SK-N-MC (cell line): ENCODE data around the gene OR5C1.

ENCODE experiments used
- DNase-seq: peaks from one replicate; pipeline ENCODE4 v3.0.0-alpha.2; 2011; ENCODE audit warnings: low read depth, low spot score
- H3K27ac ChIP-seq: fragments of 200-600 bp; sonication (generic); 2 replicates; pipeline ENCODE4 v1.5.1; 2016; ENCODE audit warnings: mixed run types
- H3K36me3 ChIP-seq: fragments of 200-600 bp; sonication (generic); 2 replicates; pipeline ENCODE4 v1.6.1; 2017; ENCODE audit warnings: antibody characterized with exemption, low read length, mixed read lengths; ENCODE audit not compliant: insufficient read depth
- H3K4me3 ChIP-seq: fragments of 200-600 bp; sonication (generic); 2 replicates; pipeline ENCODE4 v1.5.1; 2016
- H3K9ac ChIP-seq: fragments of 200-600 bp; sonication (generic); 2 replicates; pipeline ENCODE4 v1.8.0; 2017; ENCODE audit warnings: mixed run types, mixed read lengths; ENCODE audit not compliant: insufficient read length
- H3K9me3 ChIP-seq: fragments of 200-600 bp; sonication (generic); 2 replicates; pipeline ENCODE4 v1.6.1; 2017; ENCODE audit warnings: low read depth, mild to moderate bottlenecking, antibody characterized with exemption, low read length, moderate library complexity, mixed read lengths
- EZH2 ChIP-seq: fragments of 200-600 bp; sonication (generic); IDR thresholded peaks from one replicate; pipeline ENCODE4 v1.6.1; 2017; ENCODE audit warnings: antibody characterized with exemption
- FOXP2 ChIP-seq: optimal IDR thresholded peaks from 2 replicates; pipeline ENCODE3; 2011; ENCODE audit warnings: mild to moderate bottlenecking, moderate library complexity; ENCODE audit not compliant: insufficient read depth; ENCODE audit errors: extremely low read length, control extremely low read depth
- POLR2AphosphoS5 ChIP-seq: IDR thresholded peaks from 2 replicates; pipeline ENCODE4 v1.6.1; 2012; ENCODE audit warnings: mild to moderate bottlenecking, low read depth, low read length, borderline replicate concordance

OR5C1 gene

GRCh38 chr9:122785269-122785668 is 3.5 kb upstream of the OR5C1 start:
- no peak for DNase-seq

DNA sequence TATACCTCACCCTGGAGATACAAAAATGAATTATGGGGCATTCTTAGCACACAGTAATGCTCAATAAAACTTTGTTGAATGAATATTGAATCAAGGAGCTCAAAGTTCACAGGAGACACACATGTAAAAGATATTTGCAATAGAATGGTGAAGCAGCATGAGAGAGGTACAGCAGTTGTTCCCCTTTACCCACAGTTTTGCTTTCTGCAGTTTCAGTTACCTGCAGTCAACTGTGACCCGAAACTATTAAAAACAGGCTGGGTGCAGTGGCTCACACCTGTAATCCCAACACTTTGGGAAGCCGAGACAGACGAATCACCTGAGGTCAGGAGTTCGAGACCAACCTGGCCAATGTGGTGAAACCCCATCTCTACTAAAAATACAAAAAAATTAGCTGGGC is 2.4 kb upstream of the OR5C1 start:
- no peak for DNase-seq

More at GRCh38 chr9:122785269-122785668, 3.5 kb upstream of the OR5C1 start:
- Histone ChIP-seq H3K9ac (no peak overlapping the region), H3K36me3 (no peaks in the 10 kb centered on the region), H3K4me3 (no peak overlapping the region), H3K27ac (no peak overlapping the region), H3K9me3 (no peaks in the 10 kb centered on the region)
- TF ChIP-seq FOXP2 (no peak), EZH2 (no peak), POLR2AphosphoS5 (no peak)

GRCh38 chr9:122789256-122790046 is 718 bp downstream of the OR5C1 start:
- no peak for TF ChIP-seq EZH2
- no peak for TF ChIP-seq FOXP2
- no peak for TF ChIP-seq POLR2AphosphoS5
- no peak overlapping the region for H3K4me3 ChIP-seq
- H3K27ac ChIP-seq, result no peak overlapping the region
- H3K9me3 ChIP-seq, result no peaks in the 10 kb centered on the region
- no peaks in the 10 kb centered on the region for H3K36me3 ChIP-seq
- no peak for DNase-seq
- H3K9ac ChIP-seq, result no peak overlapping the region

More for the DNA sequence above, 2.4 kb upstream of the OR5C1 start:
- Histone ChIP-seq H3K27ac (no peak overlapping the region), H3K9ac (no peak overlapping the region), H3K36me3 (no peaks in the 10 kb centered on the region), H3K4me3 (no peak overlapping the region), H3K9me3 (no peaks in the 10 kb centered on the region)
- no peak for TF ChIP-seq FOXP2
- no peak for TF ChIP-seq EZH2
- no peak for TF ChIP-seq POLR2AphosphoS5

DNA sequence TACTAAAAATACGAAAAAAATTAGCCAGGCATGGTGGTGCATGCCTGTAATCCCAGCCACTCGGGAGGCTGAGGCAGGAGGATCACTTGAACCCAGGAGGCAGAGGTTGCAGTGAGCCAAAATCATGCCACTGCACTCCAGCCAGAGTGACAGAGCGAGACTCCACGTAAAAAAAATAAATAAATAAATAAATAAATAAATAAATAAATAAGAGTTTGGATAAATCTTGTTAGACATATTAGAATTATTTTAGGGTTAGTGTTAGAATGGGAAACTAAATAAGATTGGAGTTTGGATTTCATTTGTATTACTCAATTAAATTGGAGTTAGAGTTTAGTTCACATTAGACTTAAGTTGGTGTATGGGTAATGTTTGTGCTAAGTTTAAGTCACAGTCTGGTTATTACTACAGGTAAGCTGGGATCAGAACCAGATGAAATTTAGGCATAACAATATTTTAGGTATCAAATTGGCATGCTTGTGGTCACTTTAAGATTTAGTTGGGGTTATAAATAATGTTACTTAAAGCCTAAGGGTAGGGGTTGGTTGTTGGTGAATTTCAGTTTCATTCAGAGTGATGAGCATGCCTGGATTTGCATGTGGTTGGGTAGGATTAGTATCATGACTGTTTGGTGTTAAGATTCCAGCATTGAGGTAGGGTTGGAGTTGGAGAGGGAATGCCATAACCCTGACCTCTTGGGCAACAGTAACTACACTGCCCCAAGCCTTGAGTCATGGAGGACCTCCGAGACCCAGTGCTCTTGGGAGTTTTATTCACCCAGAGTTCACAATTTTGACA is 3.3 kb downstream of the OR5C1 start:
- Histone ChIP-seq H3K9me3 (no peaks in the 10 kb centered on the region), H3K4me3 (no peak overlapping the region), H3K27ac (no peak overlapping the region), H3K36me3 (no peaks in the 10 kb centered on the region), H3K9ac (no peak overlapping the region)
- TF ChIP-seq FOXP2, result no peak
- DNase-seq, result no peak

DNA sequence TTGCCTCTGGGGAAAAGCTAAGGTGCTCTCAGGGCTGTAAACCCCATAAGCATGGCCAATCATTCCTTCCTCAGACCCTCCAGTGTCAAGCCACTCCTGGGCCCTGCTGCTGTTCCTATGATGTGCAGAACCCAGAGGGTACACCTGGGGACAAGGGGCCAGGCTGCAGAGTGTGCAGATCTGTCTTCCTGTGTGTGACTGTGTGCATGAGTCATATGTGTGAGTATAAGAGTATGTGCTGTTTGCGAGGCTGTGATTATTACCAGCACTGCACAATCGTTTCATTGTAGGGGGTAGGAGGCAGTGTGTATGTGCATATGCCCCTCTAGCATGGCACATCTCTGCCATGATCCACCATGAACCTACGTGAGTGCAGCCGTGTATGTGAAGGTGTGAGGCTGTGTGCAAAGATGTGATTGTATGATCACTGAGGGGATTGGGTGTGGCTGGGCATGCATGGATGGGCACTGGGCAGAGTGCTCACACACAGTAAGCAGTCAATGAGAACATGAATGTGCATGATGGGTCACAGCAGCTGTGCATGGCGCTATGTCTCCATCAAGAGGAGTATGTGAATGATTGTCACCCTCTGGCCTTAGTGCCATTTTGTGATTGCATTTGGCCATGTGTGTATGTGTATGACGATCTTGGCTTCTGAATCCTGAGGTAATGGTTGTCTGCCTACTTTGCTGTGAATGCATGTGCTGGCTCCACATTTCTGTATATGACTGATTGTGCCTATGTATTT is 8.8 kb downstream of the OR5C1 start:
- no peaks in the 10 kb centered on the region for H3K36me3 ChIP-seq
- no peak for DNase-seq
- H3K9me3 ChIP-seq, result no peaks in the 10 kb centered on the region
- TF ChIP-seq FOXP2, result no peak
- no peak for TF ChIP-seq POLR2AphosphoS5
- TF ChIP-seq EZH2, result no peak
- no peak overlapping the region for H3K27ac ChIP-seq
- no peak overlapping the region for H3K9ac ChIP-seq
- no peak overlapping the region for H3K4me3 ChIP-seq

DNA sequence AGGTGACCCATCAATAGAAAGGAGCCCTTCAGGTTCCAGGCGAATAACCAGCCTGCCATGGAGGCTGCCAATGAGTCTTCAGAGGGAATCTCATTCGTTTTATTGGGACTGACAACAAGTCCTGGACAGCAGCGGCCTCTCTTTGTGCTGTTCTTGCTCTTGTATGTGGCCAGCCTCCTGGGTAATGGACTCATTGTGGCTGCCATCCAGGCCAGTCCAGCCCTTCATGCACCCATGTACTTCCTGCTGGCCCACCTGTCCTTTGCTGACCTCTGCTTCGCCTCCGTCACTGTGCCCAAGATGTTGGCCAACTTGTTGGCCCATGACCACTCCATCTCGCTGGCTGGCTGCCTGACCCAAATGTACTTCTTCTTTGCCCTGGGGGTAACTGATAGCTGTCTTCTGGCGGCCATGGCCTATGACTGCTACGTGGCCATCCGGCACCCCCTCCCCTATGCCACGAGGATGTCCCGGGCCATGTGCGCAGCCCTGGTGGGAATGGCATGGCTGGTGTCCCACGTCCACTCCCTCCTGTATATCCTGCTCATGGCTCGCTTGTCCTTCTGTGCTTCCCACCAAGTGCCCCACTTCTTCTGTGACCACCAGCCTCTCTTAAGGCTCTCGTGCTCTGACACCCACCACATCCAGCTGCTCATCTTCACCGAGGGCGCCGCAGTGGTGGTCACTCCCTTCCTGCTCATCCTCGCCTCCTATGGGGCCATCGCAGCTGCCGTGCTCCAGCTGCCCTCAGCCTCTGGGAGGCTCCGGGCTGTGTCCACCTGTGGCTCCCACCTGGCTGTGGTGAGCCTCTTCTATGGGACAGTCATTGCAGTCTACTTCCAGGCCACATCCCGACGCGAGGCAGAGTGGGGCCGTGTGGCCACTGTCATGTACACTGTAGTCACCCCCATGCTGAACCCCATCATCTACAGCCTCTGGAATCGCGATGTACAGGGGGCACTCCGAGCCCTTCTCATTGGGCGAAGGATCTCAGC is 11.6 kb downstream of the OR5C1 start, which contains the start of gene OR1K1:
Gene OR1K1 (plus strand): TSS at position 58 of the 995 bp plus-strand sequence. CDS start 0 bp downstream, at position 58.
- no peak for TF ChIP-seq POLR2AphosphoS5
- no peak for TF ChIP-seq FOXP2
- TF ChIP-seq EZH2, result no peak
- DNase-seq, result no peak
- H3K36me3 ChIP-seq, result no peaks in the 10 kb centered on the region

DNA sequence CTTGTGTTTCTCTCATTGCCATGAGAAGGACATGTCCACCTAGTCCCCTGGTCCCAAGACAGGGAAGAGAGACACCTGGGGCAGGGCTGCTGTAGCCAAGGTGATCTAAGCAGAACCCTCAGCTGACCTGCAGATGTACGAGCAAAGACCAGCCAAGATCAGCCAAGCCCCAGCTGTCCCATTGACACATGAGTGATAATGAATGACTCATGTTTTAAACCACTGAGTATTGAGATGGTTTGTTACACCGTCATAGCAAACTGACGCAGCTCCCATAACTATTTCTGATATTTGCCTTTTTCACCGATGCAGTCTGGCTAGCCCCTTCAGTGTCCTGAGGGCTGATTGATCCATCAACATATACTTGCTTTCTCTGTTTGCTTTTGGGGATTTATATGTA is 17.9 kb downstream of the OR5C1 start:
- H3K4me3 ChIP-seq, result no peak overlapping the region
- DNase-seq, result no peak
- no peaks in the 10 kb centered on the region for H3K36me3 ChIP-seq
- TF ChIP-seq FOXP2 (no peak), POLR2AphosphoS5 (no peak), EZH2 (no peak)
- no peak overlapping the region for H3K27ac ChIP-seq
- no peaks in the 10 kb centered on the region for H3K9me3 ChIP-seq
- H3K9ac ChIP-seq, result no peak overlapping the region

More for the DNA sequence above, 11.6 kb downstream of the OR5C1 start, which contains the start of gene OR1K1:
- Histone ChIP-seq H3K27ac (no peak within 1 kb of the TSS), H3K4me3 (no peak within 1 kb of the TSS), H3K9me3 (no peaks in the 10 kb centered on the region), H3K9ac (no peak within 1 kb of the TSS)
